Stimulated activated CD8-positive, alpha-beta memory T cell treated with anti-CD3 and anti-CD28 coated beads, Interleukin-4, amount 100 ng/mL, for 1 hour (primary cell): ENCODE measurements around the gene SUPT6H.

Experiments used
- DNase-seq, 2 donors: peaks; one replicate each; pipeline ENCODE4 v3.0.0-alpha.2; 2020; ENCODE audit warnings: low read depth in 2 of 2, low spot score in 1 of 2

The SUPT6H gene

DNA sequence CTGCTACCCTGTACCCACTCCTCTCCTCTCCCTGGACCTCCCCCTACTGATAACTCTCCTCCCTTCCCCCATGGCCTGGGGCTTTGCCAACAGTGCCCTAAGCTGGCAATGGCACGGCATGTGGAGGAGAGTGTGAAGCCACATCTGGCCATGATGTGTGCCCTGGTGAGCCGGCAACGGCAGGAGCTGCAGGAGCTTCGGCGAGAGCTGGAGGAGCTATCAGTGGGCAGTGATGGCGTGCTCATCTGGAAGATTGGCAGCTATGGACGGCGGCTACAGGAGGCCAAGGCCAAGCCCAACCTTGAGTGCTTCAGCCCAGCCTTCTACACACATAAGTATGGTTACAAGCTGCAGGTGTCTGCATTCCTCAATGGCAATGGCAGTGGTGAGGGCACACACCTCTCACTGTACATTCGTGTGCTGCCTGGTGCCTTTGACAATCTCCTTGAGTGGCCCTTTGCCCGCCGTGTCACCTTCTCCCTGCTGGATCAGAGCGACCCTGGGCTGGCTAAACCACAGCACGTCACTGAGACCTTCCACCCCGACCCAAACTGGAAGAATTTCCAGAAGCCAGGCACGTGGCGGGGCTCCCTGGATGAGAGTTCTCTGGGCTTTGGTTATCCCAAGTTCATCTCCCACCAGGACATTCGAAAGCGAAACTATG, 87.0 kb downstream of the SUPT6H start:
- DNase-seq, result no peak

DNA sequence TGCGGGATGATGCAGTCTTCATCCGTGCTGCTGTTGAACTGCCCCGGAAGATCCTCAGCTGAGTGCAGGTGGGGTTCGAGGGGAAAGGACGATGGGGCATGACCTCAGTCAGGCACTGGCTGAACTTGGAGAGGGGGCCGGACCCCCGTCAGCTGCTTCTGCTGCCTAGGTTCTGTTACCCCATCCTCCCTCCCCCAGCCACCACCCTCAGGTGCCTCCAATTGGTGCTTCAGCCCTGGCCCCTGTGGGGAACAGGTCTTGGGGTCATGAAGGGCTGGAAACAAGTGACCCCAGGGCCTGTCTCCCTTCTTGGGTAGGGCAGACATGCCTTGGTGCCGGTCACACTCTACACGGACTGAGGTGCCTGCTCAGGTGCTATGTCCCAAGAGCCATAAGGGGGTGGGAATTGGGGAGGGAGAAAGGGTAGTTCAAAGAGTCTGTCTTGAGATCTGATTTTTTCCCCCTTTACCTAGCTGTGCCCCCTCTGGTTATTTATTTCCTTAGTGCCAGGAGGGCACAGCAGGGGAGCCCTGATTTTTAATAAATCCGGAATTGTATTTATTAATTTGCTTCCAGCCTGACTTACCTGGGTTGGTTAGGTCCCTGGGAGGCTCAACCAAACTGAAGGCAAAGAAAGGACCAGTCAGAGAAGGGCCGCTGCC, 87.6 kb downstream of the SUPT6H start:
- no peak for DNase-seq

DNA sequence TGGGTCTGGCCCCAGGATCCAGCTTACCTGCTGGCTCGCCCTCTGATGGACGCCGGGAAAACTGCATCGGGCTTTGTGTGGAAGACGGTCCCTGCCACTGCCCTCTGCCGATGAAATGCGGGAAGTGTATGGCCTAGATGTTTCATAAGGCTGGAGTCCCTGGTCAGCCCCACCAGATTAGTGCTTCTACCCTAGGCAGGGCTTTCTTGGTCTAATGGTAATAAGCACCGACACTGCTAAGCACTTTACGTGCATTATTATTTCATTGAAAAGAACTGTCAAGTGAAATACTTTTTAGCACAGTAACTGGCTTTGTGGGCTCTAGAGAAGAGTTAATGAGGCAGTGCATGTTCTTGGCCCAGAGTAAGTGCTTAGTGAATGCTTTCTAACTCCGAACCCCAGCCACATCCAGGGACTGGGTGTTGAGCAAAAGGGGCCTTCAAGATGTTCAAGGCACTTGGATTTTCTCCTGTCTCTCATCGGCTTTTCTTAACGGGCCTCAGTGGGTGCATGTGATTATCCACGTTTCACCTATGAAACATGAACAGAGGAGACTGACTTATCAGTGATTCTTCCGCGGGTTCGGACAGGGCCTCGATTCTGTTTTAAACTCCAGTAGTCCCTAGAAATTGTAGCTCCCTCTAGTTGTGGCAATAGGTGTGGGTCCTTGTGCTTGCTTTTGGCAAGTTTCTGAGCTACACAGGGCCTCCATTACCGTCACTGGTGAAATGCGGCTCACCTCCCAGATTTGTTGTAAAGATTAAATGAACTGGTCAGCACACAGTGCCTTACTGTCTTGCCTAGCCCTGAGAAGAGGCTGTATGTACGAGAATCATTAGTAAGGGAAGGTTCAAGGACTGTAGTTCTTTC, 88.4 kb downstream of the SUPT6H start:
- DNase-seq, result peak; percentile 64 to 73

DNA sequence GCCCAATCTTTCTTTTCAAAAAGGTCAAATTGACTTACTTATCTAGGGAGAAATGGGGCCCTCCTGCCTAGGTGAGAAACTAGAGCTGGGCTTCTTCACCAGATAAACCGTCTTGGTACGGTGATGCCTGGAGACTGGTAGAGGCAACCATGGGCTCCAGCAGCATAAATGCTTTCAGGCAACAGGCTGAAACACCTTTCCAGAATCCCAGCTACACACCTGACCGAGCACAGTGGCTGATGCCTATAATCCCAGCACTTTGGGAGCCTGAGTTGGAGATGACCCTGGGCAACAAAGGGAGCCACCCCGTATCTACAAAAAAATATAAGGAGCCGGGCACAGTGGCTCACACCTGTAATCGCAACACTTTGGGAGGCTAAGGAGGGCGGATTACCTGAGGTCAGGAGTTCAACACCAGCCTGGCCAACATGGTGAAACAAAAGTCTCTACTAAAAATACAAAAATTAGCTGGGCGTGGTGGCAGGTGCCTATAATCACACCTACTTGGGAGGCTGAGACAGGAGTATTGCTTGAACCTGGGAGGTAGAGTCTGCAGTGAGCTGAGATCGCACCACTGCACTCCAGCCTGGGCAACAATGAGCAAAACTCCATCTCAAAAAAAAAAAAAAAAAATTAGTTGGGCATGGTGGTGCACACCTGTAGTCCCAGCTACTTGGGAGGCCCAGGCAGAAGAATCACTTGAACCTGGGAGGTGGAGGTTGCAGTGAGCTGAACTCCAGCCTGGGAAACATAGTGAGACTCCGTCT, 89.8 kb downstream of the SUPT6H start:
- DNase-seq, result no peak
